Activated T-helper 1 cell treated with Interleukin-2 at 50 U/mL for 16 hours (primary cell): ENCODE results near the gene AP1M2.

Experiments used
- DNase-seq: peaks from one replicate; pipeline ENCODE4 v3.0.0-alpha.2; 2020; ENCODE audit warnings: low read depth

AP1M2 gene

DNA sequence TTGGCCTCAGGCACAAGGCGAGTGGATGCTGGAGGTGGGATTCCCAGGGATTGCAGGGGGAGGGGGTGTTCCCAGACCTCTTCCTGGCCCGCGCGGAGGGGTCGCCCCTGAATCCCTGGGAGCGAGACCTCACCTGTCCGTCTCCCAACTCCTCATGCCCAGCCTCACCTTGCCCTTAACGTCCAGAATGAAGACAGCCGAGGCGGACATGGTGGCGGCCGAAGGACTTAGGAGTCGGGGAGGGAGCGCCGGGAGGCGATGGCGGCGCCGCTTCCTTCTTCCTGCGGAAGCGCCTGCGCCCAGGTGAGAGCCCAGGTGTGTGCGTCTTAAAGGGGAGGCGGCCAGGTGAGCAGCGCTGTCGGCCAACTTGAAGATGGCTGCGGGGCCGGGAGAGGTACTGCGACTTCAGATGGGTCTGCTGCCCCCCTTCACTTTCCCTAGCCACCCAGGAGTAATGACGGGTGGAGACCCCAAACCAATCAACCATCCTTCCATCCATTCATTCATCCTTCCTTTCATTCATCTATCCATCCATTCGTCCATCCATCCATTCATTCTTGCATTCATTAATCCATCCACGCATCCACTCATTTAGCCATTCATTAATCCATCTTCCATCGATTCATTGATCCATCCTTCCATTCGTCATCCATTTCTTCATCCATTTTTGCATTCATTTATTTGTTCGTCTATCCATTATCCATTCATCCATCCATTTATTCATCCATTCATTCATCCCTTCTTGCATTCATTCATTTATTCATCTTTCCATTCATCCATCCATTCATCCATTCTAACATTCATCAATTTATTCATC is at the start of gene AP1M2:
TSS of gene AP1M2 (minus strand) at position 291 of the 817 bp plus-strand sequence. CDS start at position 210, 81 bp downstream.
- DNase-seq: no peak

DNA sequence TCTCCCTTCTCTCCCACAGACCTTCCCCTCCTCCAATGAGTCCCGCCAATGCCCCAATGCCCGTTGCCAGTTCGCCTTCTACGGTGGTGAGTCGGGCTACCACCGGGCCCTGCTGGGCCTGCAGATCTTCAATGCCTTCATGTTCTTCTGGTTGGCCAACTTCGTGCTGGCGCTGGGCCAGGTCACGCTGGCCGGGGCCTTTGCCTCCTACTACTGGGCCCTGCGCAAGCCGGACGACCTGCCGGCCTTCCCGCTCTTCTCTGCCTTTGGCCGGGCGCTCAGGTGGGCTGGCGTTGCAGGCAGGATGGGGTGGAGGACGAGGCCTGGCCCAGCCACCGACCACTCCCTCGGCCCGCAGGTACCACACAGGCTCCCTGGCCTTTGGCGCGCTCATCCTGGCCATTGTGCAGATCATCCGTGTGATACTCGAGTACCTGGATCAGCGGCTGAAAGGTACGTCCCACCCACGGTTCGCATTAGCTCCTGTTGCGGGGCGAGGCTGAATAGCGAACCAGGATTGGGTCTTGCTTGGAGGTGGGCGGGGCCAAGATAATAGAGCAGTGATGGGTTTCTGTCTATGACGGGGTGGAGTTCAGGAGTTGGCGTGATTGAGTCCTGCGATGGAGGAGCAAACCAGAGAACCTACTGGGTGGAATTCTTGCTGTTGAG is 49.3 kb upstream of the AP1M2 start:
- no peak for DNase-seq

DNA sequence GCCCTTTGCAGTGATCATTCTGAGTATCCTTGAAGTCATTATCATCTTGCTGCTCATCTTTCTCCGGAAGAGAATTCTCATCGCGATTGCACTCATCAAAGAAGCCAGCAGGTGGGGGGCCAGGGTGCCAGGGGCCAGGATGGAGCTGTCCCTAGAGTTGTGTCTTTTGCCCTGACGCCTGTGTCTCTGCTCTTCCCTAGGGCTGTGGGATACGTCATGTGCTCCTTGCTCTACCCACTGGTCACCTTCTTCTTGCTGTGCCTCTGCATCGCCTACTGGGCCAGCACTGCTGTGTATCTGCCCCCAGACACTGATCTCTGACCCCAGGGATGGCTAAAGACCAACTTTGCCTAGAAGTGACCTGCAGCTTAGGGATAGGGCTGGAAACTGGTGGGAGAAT is 47.9 kb upstream of the AP1M2 start:
- DNase-seq: no peak

DNA sequence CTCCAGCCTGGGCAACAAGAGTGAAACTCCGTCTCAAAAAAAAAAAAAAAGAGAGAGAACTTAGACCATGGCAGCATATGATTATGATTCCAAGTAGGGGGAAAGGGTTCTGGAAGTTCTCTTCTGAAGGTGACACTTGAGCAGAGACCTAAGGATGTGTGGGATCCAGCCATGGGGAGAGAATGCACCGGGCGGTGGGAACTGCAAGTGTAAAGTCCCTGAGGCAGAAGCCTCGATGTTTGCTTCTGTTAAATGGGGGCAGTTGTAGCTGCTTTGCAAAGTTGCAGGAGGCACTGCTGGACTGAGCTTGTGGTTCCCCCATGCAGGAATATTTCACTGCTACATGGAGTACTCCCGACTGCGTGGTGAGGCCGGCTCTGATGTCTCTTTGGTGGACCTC is 47.3 kb upstream of the AP1M2 start:
- DNase-seq: no peak

DNA sequence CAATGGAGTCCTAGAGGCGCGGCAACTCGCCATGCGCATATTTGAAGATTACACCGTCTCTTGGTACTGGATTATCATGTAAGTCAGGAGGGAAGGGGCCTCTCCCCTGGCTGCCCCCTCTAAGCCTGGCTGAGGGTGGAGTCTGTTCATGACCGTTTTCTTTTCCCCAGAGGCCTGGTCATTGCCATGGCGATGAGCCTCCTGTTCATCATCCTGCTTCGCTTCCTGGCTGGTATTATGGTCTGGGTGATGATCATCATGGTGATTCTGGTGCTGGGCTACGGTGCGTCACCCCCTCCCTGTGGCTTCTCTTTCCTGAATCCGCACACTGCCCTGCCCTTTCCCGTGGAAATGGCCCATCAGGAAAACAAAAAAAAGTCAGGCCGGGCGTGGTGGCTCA is 44.8 kb upstream of the AP1M2 start:
- DNase-seq: no peak

DNA sequence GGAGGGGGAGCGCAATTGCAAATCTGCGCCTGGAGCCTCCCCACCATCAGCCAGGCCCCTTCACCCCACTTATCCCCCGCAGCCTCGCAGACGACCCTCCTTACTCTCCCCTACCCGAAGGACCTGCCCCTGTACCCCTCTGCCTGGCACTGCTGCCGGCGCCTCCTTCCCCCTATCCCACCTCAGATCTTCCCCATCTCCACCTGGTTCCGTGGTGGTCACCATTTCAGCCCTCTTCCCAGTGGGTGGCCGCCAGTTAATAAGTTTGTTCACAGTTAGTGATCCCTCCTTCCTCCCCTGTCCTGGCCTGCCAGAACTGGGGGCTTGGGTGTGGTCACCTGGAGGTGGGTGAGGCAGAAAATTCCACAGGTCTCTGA is 38.6 kb upstream of the AP1M2 start:
- no peak for DNase-seq

DNA sequence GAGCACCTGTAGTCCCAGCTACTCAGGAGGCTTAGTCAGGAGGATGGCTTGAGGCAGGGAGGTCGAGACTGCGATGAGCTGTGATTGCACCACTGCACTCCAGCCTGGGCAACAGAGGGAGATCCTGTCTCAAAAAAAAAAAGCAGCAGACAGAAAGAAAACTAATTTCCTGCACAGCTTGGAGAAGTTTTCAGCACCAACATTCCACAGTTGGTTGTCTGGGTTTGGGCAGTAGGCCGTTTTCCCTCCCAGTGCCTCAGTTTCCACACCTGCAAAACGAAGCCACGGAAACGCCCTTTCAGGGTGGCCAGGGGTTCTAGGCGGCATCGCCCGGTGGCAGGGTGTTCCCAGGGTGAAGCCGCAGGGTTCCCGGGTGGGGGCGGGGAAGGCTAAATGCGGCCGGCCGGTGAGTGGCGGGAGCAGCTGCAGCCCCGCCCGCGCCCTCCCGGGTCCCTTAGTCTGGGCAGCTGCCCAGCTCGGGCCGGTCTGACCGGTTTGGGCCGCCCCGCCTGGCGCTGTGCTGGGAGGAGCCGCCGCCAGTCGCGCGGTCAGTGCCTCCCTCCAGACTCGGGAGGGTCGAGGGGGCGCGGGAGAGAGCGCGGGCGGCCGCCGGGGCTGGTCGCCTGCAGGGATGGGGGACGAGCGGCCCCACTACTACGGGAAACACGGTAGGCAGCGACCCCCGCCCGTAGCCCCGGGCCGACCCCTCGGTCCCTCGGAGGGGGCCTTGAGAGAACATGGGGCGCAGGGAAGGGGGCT is 38.1 kb upstream of the AP1M2 start, which contains the start of gene SLC44A2:
TSS of gene SLC44A2 (plus strand) at position 551 of the 759 bp plus-strand sequence. CDS start at position 632, 81 bp downstream.
- no peak for DNase-seq

DNA sequence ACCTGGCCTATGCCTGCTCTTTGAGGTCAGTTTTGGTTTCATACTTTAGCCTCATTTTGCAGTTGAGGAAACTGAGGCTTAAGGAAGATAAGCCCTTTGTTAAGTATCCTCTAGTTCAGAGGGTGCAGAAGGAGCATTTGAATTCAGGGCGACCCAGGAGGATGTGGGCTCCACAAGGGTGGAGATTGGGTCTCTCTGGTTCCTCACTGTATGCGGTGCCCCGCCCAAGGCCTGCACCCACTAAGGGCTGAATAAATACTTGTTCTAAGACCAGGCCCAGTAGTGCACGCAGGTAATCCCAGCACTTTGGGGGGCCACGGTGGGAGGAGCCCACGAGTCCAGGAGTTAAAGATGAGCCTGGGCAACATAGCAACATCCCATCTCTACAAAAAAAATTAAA is 37.5 kb upstream of the AP1M2 start:
- DNase-seq: no peak

DNA sequence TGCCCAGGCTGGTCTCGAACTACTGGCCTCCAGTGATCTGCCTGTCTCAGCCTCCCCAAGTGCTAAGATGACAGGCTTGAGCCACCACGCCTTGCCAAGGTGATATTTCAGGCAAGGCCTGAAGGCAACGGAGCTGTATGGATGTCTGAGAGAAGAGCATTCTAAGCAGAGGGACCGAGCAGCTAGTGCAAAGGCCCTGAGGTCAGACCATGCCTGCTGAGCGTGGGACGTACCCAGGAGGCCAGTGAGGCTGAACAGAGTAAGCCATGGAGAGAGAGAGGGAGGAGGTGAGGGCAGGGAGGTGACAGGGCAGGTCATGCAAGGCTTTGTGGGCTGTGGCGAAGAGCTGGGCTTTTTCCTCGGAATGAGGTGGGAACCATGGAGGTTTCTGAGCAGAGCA is 34.9 kb upstream of the AP1M2 start:
- no peak for DNase-seq

DNA sequence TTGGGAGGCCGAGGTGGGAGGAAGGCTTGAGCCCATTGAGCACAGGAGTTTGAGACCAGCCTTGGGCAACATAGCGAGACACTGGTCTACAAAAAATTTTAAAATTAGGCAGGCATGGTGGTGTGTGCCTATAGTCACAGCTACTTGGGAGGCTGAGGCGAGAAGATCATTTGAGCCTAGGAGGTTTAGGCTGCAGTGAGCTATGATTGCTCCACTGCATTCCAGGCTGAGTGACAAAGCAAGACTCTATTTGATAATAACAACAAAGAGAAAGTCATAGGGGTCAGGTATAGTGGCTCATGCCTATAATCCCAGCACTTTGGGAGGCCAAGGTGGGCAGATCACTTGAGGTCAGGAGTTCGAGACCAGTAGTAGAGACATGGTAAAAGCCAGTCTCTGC is 33.7 kb upstream of the AP1M2 start:
- DNase-seq: no peak

DNA sequence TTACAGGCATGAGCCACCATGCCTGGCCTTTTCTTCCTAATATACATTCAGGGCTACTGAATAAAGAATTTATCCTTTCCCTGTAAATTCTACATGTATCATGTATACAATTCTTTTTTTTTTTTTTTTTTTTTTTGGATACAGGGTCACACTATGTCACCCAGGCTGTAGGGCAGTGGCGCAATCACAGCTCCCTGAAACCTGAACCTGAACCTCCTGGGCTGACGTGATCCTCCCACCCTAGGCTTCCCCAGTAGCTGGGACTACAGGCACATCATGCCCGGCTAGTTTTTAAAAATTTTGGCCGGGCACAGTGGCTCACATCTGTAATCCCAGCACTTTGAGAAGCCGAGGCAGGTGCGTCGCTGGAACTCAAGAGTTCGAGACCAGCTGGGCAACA is 31.7 kb upstream of the AP1M2 start:
- DNase-seq: no peak

DNA sequence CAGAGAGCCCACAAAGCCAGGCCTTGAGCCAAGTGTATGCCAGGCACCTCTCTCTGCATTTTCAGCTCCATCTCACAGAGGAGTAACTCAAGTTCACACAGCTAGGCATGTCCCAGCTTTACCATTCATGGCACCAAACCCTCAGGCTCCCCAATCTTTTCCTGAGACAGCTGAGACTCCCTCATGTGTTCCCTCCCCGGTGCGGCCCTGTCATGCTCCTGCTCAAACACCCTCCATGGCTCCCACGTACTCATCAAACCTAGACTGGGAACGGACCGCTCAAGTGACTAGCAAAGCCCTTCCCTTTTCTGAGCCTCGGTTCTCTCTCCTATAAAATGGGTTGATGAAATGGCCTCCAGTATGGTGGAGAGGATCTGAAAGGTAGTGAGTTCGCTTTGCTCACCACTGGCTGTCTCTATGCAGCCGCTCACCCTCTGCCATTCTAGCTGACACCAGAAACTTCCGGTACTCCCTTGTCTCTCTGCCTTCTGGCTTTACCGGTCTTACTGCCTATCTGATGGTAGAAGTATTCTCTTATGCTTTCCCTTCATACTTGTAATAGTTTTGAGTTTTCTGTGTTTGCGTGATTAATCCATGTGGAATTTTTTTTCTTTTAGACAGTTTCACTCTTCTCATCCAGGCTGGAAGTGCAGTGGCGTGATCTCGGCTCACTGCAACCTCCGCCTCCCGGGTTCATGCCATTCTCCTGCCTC is 30.5 kb upstream of the AP1M2 start:
- no peak for DNase-seq

DNA sequence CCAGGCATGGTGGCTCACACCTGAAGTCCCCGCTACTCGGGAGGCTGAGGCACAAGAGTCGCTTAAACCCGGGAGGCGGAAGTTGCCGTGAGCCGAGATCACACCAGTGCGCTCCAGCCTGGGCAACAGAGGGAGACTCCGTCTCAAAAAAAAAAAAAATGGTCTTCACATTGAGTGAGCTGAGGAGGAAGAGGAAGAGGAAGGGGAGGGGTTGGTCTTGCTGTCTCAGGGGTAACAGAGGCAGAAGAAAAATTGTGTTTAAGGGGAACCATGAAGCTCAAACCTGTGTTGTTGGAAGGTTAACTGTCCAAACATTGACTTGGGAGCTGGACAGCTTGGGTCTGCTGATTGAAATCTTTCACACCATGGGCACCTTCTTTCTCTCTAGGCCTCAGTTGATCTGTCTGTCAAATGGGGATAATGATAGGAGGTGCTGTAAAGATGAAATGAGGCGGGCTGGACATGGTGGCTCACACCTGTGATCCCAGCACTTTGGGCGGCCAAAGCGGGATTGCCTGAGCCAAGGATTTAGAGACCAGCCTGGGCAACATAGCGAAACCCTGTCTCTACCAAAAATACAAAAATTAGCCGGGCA is 28.4 kb upstream of the AP1M2 start:
- no peak for DNase-seq

DNA sequence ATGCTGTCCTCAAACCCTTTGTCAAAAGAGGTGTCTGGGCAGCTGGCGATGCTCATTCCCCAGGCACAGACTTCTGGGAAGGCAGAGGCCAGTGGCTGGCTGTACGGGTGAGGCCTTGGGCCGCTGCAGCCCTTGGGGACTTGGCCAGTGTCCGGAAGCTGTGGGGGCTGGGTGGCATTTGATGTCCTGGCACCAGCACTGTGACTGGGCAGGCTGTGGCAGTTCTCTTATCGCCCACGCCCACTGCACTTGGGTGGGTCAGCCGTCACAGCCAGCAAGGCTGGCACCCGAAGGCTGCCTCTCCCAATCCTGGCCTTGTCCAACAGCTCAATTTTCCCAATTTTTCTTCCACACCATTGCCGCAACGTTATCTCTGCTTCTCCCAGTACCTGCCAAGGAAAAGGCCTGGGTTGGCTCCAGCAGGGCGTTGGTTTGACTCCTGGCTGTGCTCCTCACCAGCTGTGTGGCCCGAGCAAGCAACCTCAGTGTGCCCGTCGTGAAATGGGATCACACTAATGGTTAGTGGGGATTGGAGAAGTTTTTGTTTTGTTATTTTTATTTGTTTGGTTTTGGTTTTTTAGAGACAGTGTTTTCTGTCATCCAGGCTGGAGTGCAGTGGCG is 25.5 kb upstream of the AP1M2 start:
- DNase-seq: no peak

DNA sequence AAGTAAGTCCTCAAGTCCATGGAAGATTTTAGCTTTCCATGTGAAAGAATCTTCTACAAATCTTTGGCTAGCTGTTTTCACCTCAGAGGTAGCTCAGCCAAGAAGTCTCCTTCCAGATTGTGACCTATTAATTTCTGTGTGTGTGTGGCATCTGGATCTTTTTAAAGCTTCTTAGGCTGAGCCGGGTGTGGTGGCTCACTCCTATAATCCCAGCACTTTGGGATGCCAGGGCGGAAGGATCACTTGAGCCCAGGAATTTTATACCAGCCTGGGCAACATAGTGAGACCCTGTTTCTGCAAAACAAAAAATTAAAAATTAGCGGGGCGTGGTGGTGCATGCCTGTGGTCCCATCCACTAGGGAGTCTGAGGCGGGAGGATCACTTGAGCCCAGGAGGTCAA is 24.8 kb upstream of the AP1M2 start:
- no peak for DNase-seq

DNA sequence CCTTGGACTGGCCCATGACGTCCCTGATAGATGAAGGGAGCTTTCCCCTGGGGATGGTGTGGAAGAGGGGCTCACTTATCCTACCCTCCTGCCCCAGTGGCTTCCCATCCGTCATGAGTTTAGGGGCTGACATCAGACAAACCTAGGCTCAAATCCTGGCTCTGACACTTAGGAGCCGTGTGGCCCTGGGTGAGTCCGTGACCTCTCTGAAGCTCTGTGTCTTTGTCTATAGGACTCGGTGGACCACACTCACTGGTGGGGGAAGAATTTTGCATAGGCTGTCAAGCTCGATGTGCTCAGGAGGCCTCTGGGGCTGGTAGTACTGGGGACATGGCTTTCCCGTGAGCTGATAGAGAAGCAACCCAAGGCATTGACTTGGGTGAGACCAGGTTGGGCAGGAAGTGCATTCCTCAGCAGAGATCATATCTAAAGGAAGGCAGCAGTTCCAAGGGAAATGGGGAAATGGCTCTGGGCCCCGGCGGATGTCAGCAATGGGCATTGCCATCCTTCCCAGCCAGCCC is 17.4 kb upstream of the AP1M2 start:
- DNase-seq: no peak

DNA sequence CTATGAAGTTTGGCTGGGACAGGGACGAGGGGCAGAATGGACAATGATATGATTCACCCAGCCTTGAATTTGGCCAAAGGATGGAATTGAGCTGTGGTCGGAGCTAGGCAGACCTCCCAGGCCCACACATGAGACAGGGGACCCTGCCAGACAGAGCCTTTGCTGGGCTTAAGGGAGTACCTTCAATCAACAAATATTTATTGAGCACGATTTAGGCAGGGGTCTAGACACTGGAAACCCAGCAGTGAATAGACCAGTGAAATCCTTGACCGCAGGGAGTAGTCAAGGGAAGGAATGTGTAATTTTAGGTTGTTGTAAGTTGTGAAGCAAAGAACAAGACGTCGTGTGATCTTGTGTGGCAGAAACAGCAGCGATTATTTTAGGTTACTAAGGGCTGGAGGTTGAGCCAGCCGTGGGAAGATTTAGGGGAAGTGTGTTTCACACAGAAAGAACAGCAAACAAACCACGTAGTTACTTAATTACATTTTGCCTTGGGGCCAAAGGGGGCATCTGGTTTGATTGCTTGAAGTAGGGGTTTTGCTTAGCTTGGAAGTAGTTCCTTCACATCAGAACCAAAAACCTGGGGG is 16.9 kb upstream of the AP1M2 start:
- DNase-seq: no peak

DNA sequence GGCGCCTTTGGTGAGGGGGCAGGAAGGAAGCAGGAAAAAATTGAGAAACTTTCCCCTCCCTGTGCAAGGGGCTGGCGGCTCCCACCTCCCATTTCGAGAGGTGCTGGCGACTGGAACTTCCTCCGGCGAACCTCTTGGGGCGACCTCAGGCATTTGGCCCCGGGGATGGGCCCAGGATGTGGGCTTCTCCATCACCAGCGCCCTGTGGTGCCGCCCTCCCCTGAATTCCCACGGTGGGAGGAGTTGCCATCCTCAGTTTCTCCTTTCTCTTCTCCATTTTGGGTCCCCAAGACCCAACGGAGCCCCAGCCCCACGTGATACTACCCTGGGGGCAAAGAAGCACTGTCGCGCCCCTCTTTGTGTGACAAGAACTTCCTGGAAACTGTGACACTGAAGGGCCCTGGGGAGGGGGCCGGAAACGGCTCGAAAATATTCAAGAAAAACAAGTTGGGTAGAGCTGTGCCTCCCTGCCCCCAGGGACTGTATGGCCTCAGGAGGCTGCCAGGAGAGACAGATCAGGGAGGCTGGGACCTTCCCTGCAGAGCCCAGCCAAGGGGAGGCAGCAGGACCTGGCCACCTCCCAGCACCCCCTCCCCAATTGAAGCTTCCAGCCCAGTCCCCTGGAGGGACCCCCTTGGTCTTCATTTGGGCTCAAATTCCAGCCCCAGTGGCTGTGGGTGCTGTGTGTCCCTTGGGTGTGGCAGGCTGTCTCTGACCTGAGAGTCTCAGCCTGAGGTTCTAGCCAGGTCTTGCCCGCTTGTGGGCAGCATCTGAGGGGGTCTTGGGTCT is 16.2 kb upstream of the AP1M2 start:
- DNase-seq: peak; percentile 71

DNA sequence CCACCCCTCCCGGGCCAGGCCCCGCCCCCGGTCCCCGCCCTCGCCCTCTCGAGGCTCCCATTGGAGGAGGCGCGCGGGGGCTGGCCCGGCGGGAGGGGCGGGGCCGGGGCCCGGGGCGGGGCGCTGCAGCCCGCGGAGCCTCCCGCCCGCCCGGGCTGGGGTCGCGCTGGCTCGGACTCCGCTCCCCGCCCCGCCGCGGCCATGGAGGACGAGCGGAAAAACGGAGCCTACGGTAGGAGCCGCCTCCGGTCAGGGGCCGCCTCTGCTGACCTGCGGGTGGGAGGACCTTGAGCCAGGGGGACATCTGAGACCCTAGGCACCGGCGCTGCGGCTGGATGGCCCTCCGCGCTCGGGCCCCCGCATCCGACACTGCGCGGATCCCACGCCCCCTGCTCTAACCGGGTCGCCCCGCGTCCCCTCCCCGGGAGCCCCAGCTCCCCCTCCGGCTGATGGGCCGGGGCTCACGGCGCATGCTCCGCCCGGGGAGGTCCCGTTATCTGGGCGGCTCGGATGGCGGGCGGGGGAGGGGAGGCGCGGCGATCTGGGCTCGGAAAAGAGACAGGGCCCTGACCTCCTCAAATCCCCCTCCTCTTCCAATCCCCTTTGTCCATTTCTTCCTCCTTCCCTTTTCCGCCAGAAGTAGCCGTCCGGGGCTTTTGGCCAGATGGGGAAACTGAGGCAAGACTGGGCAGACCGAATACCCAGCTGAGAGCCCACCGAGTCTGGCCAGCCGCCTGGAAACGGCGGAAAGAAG is 15.4 kb upstream of the AP1M2 start:
- DNase-seq: peak; percentile 83
